HepG2 (cell line): ENCODE results near the gene CD3G. TPM values are rescaled to one million over a fixed set of nuclear protein-coding genes. Genes with fewer than 3 reads are reported as not detected.

ENCODE experiments used
- FOXA3 ChIP-seq: IDR thresholded peaks from 2 replicates; pipeline ENCODE4 v1.6.1; 2016; ENCODE audit warnings: missing genetic modification reagents, missing compliant biosample characterization
- JDP2 ChIP-seq: sonication (generic); formaldehyde crosslinking; IDR thresholded peaks from 2 replicates; pipeline ENCODE4 v1.8.1; 2022; ENCODE audit warnings: missing genetic modification reagents, borderline replicate concordance
- NR2F1 ChIP-seq, 2 experiments: fragments of 450-650 bp in 1 of 2; formaldehyde crosslinking in 1 of 2; IDR thresholded peaks; 2 replicates each; pipeline versions ENCODE4 v1.5.0 to v1.6.1; 2016 to 2020; ENCODE audit warnings: mild to moderate bottlenecking in 1 of 2, missing compliant biosample characterization in 1 of 2, missing genetic modification reagents in 1 of 2, moderate library complexity in 1 of 2
- PCBP1 ChIP-seq: fragments of 200-400 bp; formaldehyde crosslinking; IDR thresholded peaks from 2 replicates; pipeline ENCODE4 v1.6.1; 2017; ENCODE audit warnings: mild to moderate bottlenecking, low read depth, low read length, borderline replicate concordance
- PHF8 ChIP-seq: sonication (generic); formaldehyde crosslinking; IDR thresholded peaks from 2 replicates; pipeline ENCODE4 v1.5.0; 2020; ENCODE audit warnings: missing genetic modification reagents
- U2AF2 ChIP-seq: fragments of 200-400 bp; formaldehyde crosslinking; IDR thresholded peaks from 2 replicates; pipeline ENCODE4 v1.6.1; 2017; ENCODE audit warnings: low read depth, mild to moderate bottlenecking, low read length
- ZSCAN25 ChIP-seq: sonication (generic); formaldehyde crosslinking; IDR thresholded peaks from 2 replicates; pipeline ENCODE4 v1.8.0; 2022; ENCODE audit warnings: mild to moderate bottlenecking, missing genetic modification reagents
- polyA plus RNA-seq, 8 experiments: library from polyadenylated mRNA; depleted of rRNA in 3 of 8; stranded (reverse) in 7 of 8; unstranded in 1 of 8; fragments of >200 nt; fragmentation: Illumina TruSeq in 4 of 8; extraction: Trizol in 4 of 8; gene quantifications; 2 replicates each; pipeline versions ENCODE4 v1.2.1 to v1.2.3, GENCODE V29; 2011 to 2016; ENCODE audit warnings: low read depth in 4 of 8, missing spikeins in 1 of 8, mixed read lengths in 1 of 8; ENCODE audit not compliant: insufficient read depth in 1 of 8
- total RNA-seq, 5 experiments: library from RNA; depleted of rRNA; stranded (reverse); fragments of >200 nt; fragmentation: Illumina TruSeq; extraction: Trizol; gene quantifications; 2 replicates each; pipeline ENCODE4 v1.2.3, GENCODE V29; 2016; ENCODE audit warnings: low read depth in 1 of 5
- TF ChIP-seq, protein P1 (sequence below): sonication (generic); formaldehyde crosslinking; IDR thresholded peaks from one replicate; pipeline ENCODE4 v1.5.1; 2020; ENCODE audit warnings: mild to moderate bottlenecking, missing genetic modification reagents; ENCODE audit errors: not compliant biosample characterization
- TF ChIP-seq, protein P2 (sequence below): sonication (generic); formaldehyde crosslinking; IDR thresholded peaks from 2 replicates; pipeline ENCODE4 v1.5.0; 2020; ENCODE audit warnings: missing genetic modification reagents
- TF ChIP-seq, protein P3 (sequence below): sonication (generic); formaldehyde crosslinking; IDR thresholded peaks from 2 replicates; pipeline ENCODE4 v1.4.0; 2020; ENCODE audit warnings: mild to moderate bottlenecking, missing genetic modification reagents, borderline replicate concordance
- TF ChIP-seq, protein P4 (sequence below): sonication (generic); formaldehyde crosslinking; IDR thresholded peaks from 2 replicates; pipeline ENCODE4 v1.4.0; 2020; ENCODE audit warnings: mild to moderate bottlenecking, missing genetic modification reagents, borderline replicate concordance
- TF ChIP-seq, protein P5 (sequence below): sonication (generic); formaldehyde crosslinking; IDR thresholded peaks from 2 replicates; pipeline ENCODE4 v1.5.0; 2020; ENCODE audit warnings: missing genetic modification reagents

Gene CD3G
- total and polyA plus RNA-seq, 2 of the 13 experiments (the other 11 are each of a cell fraction or from before 2014, with no cell fraction given), result not detected

DNA sequence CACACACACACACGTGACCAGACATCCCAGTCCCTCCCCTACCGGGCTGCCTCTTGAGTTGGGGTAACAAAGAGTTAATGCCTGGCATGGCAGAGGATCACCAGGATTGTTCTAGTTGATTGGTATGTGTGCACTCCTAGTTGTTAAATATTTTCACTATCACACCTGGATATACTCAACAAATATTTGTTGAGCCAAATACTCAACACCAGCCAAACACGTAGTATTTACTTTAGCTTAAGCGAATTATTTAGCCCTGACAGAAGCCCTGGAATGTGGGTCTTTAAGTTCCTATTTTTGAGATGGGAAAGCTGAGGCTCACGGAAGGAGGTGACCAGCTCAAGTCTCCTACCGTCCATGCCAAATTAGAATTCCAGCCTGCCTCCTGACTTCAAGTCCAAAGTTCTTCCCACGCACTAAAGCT lies 29.1 kb upstream of the CD3G start (continued):
- TF ChIP-seq ZSCAN25, result no peak
- TF ChIP-seq, protein P1, sequence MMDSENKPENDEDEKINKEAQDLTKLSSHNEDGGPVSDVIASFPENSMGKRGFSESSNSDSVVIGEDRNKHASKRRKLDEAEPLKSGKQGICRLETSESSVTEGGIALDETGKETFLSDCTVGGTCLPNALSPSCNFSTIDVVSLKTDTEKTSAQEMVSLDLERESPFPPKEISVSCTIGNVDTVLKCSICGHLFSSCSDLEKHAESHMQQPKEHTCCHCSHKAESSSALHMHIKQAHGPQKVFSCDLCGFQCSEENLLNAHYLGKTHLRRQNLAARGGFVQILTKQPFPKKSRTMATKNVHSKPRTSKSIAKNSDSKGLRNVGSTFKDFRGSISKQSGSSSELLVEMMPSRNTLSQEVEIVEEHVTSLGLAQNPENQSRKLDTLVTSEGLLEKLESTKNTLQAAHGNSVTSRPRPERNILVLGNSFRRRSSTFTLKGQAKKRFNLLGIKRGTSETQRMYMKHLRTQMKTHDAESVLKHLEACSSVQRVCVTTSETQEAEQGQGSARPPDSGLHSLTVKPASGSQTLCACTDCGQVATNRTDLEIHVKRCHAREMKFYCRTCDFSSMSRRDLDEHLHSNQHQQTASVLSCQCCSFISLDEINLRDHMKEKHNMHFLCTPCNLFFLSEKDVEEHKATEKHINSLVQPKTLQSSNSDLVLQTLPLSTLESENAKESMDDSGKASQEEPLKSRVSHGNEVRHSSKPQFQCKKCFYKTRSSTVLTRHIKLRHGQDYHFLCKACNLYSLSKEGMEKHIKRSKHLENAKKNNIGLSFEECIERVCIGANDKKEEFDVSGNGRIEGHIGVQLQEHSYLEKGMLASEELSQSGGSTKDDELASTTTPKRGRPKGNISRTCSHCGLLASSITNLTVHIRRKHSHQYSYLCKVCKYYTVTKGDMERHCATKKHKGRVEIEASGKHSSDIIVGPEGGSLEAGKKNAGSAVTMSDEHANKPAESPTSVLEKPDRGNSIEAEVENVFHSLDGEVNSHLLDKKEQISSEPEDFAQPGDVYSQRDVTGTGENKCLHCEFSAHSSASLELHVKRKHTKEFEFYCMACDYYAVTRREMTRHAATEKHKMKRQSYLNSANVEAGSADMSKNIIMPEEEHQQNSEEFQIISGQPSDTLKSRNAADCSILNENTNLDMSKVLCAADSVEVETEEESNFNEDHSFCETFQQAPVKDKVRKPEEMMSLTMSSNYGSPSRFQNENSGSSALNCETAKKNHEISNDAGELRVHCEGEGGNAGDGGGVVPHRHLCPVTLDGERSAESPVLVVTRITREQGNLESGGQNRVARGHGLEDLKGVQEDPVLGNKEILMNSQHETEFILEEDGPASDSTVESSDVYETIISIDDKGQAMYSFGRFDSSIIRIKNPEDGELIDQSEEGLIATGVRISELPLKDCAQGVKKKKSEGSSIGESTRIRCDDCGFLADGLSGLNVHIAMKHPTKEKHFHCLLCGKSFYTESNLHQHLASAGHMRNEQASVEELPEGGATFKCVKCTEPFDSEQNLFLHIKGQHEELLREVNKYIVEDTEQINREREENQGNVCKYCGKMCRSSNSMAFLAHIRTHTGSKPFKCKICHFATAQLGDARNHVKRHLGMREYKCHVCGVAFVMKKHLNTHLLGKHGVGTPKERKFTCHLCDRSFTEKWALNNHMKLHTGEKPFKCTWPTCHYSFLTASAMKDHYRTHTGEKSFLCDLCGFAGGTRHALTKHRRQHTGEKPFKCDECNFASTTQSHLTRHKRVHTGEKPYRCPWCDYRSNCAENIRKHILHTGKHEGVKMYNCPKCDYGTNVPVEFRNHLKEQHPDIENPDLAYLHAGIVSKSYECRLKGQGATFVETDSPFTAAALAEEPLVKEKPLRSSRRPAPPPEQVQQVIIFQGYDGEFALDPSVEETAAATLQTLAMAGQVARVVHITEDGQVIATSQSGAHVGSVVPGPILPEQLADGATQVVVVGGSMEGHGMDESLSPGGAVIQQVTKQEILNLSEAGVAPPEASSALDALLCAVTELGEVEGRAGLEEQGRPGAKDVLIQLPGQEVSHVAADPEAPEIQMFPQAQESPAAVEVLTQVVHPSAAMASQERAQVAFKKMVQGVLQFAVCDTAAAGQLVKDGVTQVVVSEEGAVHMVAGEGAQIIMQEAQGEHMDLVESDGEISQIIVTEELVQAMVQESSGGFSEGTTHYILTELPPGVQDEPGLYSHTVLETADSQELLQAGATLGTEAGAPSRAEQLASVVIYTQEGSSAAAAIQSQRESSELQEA (CRISPR knock-in tag), result no peak
- no peak for TF ChIP-seq PHF8 (CRISPR knock-in tag)
- TF ChIP-seq PCBP1, result no peak
- peak; percentile 81 for TF ChIP-seq FOXA3 (CRISPR knock-in tag)
- TF ChIP-seq, protein P2, sequence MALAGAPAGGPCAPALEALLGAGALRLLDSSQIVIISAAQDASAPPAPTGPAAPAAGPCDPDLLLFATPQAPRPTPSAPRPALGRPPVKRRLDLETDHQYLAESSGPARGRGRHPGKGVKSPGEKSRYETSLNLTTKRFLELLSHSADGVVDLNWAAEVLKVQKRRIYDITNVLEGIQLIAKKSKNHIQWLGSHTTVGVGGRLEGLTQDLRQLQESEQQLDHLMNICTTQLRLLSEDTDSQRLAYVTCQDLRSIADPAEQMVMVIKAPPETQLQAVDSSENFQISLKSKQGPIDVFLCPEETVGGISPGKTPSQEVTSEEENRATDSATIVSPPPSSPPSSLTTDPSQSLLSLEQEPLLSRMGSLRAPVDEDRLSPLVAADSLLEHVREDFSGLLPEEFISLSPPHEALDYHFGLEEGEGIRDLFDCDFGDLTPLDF (CRISPR knock-in tag), result no peak
- TF ChIP-seq, protein P3, sequence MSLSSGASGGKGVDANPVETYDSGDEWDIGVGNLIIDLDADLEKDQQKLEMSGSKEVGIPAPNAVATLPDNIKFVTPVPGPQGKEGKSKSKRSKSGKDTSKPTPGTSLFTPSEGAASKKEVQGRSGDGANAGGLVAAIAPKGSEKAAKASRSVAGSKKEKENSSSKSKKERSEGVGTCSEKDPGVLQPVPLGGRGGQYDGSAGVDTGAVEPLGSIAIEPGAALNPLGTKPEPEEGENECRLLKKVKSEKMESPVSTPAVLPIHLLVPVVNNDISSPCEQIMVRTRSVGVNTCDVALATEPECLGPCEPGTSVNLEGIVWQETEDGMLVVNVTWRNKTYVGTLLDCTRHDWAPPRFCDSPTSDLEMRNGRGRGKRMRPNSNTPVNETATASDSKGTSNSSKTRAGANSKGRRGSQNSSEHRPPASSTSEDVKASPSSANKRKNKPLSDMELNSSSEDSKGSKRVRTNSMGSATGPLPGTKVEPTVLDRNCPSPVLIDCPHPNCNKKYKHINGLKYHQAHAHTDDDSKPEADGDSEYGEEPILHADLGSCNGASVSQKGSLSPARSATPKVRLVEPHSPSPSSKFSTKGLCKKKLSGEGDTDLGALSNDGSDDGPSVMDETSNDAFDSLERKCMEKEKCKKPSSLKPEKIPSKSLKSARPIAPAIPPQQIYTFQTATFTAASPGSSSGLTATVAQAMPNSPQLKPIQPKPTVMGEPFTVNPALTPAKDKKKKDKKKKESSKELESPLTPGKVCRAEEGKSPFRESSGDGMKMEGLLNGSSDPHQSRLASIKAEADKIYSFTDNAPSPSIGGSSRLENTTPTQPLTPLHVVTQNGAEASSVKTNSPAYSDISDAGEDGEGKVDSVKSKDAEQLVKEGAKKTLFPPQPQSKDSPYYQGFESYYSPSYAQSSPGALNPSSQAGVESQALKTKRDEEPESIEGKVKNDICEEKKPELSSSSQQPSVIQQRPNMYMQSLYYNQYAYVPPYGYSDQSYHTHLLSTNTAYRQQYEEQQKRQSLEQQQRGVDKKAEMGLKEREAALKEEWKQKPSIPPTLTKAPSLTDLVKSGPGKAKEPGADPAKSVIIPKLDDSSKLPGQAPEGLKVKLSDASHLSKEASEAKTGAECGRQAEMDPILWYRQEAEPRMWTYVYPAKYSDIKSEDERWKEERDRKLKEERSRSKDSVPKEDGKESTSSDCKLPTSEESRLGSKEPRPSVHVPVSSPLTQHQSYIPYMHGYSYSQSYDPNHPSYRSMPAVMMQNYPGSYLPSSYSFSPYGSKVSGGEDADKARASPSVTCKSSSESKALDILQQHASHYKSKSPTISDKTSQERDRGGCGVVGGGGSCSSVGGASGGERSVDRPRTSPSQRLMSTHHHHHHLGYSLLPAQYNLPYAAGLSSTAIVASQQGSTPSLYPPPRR (CRISPR knock-in tag), result peak; percentile 97
- TF ChIP-seq, protein P4, sequence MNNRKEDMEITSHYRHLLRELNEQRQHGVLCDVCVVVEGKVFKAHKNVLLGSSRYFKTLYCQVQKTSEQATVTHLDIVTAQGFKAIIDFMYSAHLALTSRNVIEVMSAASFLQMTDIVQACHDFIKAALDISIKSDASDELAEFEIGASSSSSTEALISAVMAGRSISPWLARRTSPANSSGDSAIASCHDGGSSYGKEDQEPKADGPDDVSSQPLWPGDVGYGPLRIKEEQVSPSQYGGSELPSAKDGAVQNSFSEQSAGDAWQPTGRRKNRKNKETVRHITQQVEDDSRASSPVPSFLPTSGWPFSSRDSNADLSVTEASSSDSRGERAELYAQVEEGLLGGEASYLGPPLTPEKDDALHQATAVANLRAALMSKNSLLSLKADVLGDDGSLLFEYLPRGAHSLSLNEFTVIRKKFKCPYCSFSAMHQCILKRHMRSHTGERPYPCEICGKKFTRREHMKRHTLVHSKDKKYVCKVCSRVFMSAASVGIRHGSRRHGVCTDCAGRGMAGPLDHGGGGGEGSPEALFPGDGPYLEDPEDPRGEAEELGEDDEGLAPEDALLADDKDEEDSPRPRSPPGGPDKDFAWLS, result no peak
- no peak for TF ChIP-seq JDP2
- TF ChIP-seq NR2F1 (CRISPR knock-in tag; IDR thresholded peaks at IDR 0.05), result no peak
- no peak for TF ChIP-seq U2AF2
- TF ChIP-seq, protein P5, sequence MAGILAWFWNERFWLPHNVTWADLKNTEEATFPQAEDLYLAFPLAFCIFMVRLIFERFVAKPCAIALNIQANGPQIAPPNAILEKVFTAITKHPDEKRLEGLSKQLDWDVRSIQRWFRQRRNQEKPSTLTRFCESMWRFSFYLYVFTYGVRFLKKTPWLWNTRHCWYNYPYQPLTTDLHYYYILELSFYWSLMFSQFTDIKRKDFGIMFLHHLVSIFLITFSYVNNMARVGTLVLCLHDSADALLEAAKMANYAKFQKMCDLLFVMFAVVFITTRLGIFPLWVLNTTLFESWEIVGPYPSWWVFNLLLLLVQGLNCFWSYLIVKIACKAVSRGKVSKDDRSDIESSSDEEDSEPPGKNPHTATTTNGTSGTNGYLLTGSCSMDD, result no peak
